IPS-20b (cell line): Measurements from ENCODE around the gene PRKCZ.
A peak's percentile ranks its signal among the peaks of the same experiment; 100 is the strongest.

Source experiments
- H3K27ac ChIP-seq: one replicate; pipeline ENCODE4 v1.5.1; 2013; ENCODE audit warnings: low read length
- H3K27me3 ChIP-seq: 2 replicates; pipeline ENCODE4 v1.6.1; 2013; ENCODE audit warnings: mild to moderate bottlenecking, low read length, inconsistent platforms; ENCODE audit not compliant: insufficient read depth
- H3K36me3 ChIP-seq: 2 replicates; pipeline ENCODE4 v1.6.1; 2013; ENCODE audit warnings: low read depth, mild to moderate bottlenecking, inconsistent platforms, low read length, moderate library complexity; ENCODE audit not compliant: insufficient read depth
- H3K4me1 ChIP-seq: 2 replicates; pipeline ENCODE4 v1.6.1; 2013; ENCODE audit warnings: mild to moderate bottlenecking, control low read depth, inconsistent platforms, low read length, moderate library complexity; ENCODE audit not compliant: insufficient read depth
- H3K4me3 ChIP-seq: 2 replicates; pipeline ENCODE4 v1.5.1; 2013; ENCODE audit warnings: mild to moderate bottlenecking, low read length, inconsistent platforms
- H3K9ac ChIP-seq: 2 replicates; pipeline ENCODE4 v1.6.1; 2013; ENCODE audit warnings: low read depth, mild to moderate bottlenecking, inconsistent platforms, low read length, moderate library complexity
- H3K9me3 ChIP-seq: 2 replicates; pipeline ENCODE4 v1.6.1; 2013; ENCODE audit warnings: mild to moderate bottlenecking, low read depth, low read length, inconsistent platforms; ENCODE audit not compliant: insufficient read depth

Gene PRKCZ

DNA sequence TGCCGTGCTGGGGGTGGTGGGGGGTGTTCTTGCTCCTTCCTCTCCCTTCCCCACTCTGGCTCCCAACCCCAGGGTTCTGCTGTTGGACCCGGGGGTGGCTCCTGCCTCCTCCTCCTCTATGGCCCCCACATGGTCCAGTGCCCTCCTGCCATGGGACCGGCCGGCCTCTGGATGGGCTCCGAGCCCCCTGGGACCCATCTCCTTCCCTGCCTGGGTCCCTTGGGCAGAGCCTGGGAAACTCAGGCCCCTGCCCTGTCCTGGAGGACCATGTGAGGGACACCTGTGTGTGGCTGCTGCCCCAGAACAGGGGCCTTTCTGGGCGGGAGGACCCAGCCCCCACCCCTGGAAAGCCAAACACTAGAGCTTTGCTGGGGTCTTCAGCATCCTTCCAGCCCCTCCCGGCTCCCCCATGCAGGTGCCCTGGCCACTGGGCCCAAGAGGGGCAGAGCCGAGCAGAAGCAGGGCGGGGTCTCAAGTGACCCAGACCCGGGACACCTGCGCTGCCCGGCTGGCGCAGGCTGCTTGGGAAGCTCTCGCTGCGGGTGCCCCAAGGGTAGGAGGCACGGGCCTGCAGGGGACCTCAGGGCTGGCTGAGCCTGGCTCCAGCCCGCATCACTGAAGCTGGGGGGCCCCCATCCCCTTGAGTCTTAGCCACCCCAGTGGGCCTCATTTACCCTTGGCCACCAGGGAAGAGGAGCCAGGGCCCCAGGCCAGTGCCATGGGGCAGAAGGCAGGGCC is 146.9 kb downstream of the PRKCZ start:
- Histone ChIP-seq H3K4me1 (no peaks in the 10 kb centered on the region), H3K4me3 (no peak overlapping the region), H3K36me3 (peaks cover 11% of the 10 kb centered on the region; the same call in 1 of the 2 replicates), H3K27ac (no peak overlapping the region), H3K9me3 (no peaks in the 10 kb centered on the region), H3K9ac (no peak overlapping the region), H3K27me3 (no peaks in the 10 kb centered on the region)

DNA sequence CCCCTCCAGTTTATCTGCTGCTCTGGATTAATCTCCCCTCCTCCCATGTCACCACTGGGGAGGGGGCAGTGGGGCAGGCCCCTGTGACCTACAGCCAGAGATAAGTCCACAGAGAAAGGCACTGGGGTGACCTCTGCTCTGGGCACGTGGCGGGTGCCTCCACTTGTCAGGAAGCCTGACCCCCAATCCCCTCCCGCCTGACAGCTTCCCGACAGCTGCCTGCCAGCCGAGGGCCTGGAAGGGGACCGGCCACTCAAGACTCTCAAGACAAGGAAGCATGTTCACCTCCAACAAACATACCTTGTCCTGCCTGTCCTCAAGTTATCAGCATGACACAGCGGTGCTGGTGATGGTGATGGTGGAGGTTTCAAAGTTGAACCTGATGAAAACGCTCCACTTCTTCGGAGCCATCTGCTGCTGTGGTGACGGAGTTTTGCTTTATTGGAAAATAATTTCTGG is 147.5 kb downstream of the PRKCZ start:
- Histone ChIP-seq H3K4me1 (no peaks in the 10 kb centered on the region), H3K27me3 (no peaks in the 10 kb centered on the region), H3K4me3 (no peak overlapping the region), H3K9ac (no peak overlapping the region), H3K9me3 (no peaks in the 10 kb centered on the region), H3K27ac (no peak overlapping the region), H3K36me3 (peaks cover 5% of the 10 kb centered on the region; the same call in 1 of the 2 replicates)

DNA sequence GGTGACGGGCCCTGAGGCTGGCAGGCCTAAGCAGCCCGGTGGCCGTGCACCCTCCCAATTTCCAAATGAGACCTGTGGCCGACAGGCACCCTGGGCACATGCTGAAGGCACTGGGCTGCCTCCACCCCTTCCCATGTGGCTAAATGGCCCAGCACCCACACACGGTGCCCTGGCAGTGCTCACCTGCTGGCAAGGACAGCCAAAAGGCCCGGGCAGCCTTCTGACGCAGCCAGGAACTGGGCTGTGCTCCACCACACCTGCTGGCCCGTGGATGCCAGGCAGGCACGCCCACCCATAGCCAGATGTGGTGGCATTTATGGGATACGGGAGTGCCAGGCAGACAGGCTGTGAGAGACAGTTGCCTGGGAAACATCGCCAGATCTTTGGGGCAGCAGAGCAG is 148.4 kb downstream of the PRKCZ start:
- Histone ChIP-seq H3K9me3 (no peaks in the 10 kb centered on the region), H3K4me1 (no peaks in the 10 kb centered on the region), H3K27me3 (no peaks in the 10 kb centered on the region), H3K36me3 (no peaks in the 10 kb centered on the region), H3K9ac (peak overlapping the region; percentile 66; the same call in 1 of the 2 replicates), H3K27ac (no peak overlapping the region), H3K4me3 (no peak overlapping the region)

DNA sequence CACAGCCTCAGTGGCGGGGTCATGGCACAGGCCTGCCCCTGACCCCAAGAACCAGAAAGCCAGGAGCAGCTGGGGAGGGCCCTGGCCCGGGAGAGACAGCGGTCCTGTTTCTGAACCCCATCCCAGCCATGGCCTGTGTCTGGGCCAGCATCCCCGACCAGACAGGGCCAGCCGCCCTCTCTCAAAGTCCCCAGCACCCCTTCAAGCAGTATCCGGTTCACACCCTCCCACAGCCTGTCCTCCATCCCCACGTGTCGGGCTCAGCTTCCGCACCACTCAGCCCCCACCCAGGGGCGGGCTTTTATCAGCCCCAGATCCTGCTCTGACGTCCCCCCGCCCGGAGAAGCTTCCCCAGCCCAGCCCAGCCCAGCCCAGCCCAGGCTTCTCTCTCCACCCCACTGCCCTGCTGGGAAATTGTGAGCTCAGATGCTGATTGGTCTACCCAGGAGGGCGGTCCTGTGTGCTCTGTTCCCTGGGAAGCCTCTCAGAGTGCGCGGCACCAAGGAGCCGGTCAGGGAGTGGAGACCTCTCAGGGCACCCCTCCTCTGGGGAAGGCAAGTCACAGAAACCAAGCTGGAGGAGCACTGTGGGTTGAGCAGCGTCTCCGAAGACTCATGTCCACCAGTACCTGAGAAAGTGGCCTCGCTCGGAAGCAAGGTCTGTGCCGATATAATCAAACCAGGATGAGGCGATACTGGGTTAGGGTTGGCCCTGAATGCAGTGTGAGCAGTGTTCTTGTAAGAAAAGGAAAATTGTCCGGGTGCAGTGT is 149.0 kb downstream of the PRKCZ start:
- Histone ChIP-seq H3K9ac (peak overlapping the region; percentile 66; the same call in 1 of the 2 replicates), H3K36me3 (no peaks in the 10 kb centered on the region), H3K27me3 (no peaks in the 10 kb centered on the region), H3K4me1 (no peaks in the 10 kb centered on the region), H3K9me3 (no peaks in the 10 kb centered on the region), H3K4me3 (peak overlapping the region; percentile 70), H3K27ac (no peak overlapping the region)

DNA sequence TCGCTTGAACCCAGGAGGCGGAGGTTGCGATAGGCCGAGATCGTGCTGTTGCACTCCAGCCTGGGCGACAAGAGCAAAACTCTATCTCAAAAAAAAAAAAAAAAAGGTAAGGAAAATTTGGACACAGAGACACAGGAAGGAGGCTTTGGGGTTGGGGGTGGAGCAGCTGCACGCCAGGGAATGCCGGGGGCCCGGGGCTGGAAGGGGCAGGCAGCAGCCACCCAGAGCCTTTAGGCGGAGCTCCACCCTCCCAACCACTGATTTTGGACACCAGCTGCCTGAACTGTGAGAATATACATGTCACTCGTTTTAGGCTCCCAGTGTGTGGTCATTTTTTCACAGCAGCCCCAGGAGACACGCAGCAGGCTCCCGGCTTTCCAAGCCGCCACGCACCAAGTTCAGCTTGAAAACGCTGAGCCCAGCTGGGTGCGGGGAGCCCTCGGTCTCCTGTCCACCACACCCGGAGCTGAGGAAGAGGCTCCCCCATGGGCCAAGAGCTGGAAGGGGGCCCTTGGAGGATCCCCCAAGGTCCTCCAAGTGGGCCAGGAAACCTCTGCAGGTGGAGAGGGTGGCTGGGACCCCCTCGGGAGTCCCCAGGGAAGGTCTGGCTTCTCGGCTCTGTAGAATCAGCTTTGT is 150.2 kb downstream of the PRKCZ start:
- Histone ChIP-seq H3K9ac (no peak overlapping the region), H3K9me3 (no peaks in the 10 kb centered on the region), H3K36me3 (no peaks in the 10 kb centered on the region), H3K4me1 (no peaks in the 10 kb centered on the region), H3K4me3 (no peak overlapping the region), H3K27ac (no peak overlapping the region), H3K27me3 (peaks cover under 1% of the 10 kb centered on the region; the same call in 1 of the 2 replicates)

DNA sequence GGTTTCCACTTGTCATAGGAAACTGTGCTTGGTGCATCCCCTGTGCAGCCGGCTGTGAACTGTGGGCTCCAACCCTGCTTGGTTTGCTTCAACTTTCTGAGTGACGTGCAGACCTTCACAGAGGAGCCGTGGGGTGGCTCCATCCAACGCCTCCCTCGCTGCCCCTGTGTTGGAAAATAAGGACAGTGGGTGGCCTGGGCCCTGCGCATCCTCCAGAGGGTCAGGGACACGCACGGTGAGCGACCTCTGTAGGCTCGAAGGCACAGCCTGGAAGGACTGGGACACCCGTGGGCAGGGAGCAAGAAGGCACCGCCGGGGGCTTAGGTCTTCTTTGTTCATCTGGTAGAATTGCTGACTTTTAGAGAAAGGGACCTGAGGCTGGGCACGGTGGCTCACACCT is 150.9 kb downstream of the PRKCZ start:
- Histone ChIP-seq H3K9me3 (no peaks in the 10 kb centered on the region), H3K9ac (no peak overlapping the region), H3K36me3 (no peaks in the 10 kb centered on the region), H3K4me1 (no peaks in the 10 kb centered on the region), H3K27me3 (peaks cover 7% of the 10 kb centered on the region), H3K4me3 (no peak overlapping the region), H3K27ac (no peak overlapping the region)

DNA sequence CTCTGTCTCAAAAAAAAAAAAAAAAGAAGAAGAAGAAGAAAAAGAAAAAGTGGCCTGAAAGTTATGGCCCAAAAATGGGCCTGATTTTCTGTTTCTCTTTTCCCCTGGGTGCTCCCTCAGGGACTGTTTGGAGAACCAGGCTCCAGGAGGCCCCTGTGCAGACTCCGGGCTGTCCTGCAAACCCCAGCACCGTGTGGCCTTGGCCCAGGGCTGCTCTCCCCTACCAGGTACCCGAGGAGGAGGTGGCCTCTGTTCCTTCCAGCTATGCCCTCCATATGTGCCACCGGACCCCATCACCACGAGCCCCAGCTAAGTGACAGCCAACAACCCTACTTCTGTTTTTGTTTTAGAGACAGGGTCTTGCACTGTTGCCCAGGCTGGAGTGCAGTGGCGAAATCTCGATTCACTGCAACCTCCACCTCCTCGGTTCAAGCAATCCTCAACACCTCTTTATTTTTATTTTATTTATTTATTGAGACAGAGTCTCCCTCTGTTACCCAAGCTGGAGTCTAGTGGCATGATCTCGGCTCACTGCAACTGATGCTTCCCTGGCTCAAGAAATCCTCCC is 151.9 kb downstream of the PRKCZ start:
- Histone ChIP-seq H3K4me1 (no peaks in the 10 kb centered on the region), H3K4me3 (no peak overlapping the region), H3K27ac (no peak overlapping the region), H3K9ac (no peak overlapping the region), H3K9me3 (no peaks in the 10 kb centered on the region), H3K27me3 (peaks cover 11% of the 10 kb centered on the region), H3K36me3 (no peaks in the 10 kb centered on the region)

DNA sequence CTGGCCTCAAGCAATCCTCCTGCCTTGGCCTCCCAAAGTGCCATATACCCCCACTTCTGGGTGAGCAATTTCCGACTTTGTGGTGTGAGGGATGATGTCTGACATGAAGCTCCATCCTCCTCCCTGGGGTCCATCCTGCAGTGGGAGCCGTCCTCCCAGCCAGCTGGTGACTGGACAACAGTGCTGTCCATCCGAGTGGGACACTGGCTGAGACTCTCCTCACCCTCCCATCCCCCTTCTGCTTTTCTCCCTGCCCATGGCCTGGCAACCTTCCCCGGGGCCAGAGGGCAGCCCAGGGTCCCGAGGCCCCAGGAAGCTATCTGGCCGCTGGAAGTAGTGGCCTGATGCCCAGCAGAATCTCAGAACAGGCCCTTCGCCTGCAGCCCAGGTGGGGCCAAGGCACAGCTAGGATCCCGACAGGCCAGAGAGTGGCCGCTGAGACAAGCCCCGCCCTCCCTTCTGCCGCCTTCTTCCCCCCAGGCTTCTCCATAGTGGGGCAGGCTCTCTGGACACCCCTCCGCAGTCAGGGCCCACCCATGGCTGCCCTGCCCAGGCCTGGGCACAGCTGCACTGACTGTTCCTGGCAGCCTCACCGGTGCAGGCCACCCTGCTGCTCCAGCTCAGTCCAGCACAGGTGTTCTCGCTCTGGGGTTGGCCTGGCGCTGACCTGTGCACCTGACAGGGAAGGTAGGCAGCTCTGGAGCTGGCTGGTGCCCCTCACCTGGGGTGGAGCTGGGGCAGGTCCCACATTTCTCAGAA is 152.8 kb downstream of the PRKCZ start:
- Histone ChIP-seq H3K27me3 (peaks cover 11% of the 10 kb centered on the region), H3K4me3 (no peak overlapping the region), H3K4me1 (no peaks in the 10 kb centered on the region), H3K9ac (no peak overlapping the region), H3K9me3 (no peaks in the 10 kb centered on the region), H3K27ac (no peak overlapping the region), H3K36me3 (no peaks in the 10 kb centered on the region)

DNA sequence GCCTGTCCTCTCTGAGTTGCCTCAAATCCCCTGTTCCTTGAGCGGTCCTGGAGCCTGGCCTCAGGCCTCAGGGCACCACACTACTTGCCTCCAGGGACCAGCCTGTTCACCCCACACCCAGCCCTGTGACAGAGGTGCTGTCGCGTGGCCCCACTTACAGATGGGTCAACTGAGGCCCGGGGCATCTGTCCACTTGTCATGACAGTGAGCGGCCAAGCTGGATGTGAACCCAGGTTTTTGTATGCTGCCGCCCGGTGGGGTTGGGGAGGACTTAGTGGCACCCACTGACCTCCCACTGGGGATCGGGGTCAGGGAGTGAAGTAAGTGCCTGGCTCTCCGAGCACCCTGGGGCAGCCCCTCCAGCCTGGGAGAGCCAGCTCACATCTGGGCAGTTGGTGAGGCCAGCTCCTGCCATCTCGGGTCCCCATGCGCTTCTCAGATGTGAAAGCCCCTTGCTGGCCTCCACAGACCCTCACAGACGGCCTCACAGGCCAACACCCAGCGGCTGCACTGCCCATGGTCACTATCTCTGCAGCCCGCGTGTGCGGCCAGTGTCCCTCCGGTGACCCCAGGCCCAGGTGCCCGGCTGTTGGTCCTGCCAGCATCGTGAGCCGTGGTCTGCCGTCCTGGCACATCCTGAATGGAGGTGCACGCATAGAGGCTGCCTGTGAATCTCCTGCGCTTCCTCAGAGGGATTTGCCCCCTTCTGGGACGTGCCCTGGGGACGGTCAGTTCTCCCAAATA is 153.6 kb downstream of the PRKCZ start:
- Histone ChIP-seq H3K27me3 (peaks cover 11% of the 10 kb centered on the region), H3K36me3 (no peaks in the 10 kb centered on the region), H3K4me3 (peak overlapping the region; percentile 69; the same call in 1 of the 2 replicates), H3K27ac (no peak overlapping the region), H3K9ac (peak overlapping the region; percentile 68; the same call in 1 of the 2 replicates), H3K4me1 (no peaks in the 10 kb centered on the region), H3K9me3 (no peaks in the 10 kb centered on the region)

DNA sequence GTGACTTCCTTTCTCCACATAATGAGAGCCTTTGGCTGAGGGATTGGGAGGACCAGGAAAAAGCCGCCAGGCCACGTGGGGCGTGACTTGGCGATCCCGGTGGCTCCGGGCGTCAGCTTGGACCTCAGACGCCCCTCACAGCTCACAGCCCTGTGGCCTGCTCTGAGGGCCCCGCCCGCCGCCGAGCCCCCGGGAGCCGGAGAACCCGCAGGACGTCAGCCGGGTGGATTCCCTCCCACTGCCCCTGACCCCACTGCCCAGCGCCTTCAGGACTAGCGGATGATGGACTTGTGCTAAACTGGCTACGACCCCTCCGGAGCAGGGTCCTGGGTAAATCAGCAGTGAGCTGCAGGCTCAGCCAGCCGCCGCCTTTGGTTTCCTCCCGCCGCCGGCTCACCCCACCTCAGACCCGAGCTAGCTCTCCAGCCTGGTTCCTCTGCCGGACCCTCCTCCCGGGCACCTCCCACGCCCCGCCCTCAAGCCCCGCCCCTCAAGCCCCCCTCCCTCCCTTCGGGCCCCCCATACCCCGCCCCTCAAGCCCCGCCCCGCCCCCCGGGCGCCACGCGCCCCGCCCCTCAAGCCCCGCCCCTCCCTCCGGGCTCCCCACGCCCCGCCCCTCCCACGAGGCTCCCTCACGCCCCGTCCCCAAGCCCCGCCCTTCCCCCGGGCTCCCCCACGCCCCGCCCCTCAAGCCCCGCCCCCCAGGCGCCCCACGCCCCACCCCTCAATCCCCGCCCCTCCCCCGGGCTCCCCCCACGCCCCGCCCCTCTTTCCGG is 154.4 kb downstream of the PRKCZ start:
- H3K9me3 ChIP-seq = no peaks in the 10 kb centered on the region
- no peaks in the 10 kb centered on the region for H3K4me1 ChIP-seq
- H3K27ac ChIP-seq = no peak overlapping the region
- peaks cover 11% of the 10 kb centered on the region for H3K27me3 ChIP-seq
- H3K4me3 ChIP-seq = peak overlapping the region; percentile 69; the same call in 1 of the 2 replicates
- H3K36me3 ChIP-seq = no peaks in the 10 kb centered on the region
- H3K9ac ChIP-seq = peak overlapping the region; percentile 68; the same call in 1 of the 2 replicates
